IMR-90 (cell line): ENCODE measurements around the gene AKR1D1.

Experiments
- CTCF ChIP-seq: conservative IDR thresholded peaks from 2 replicates; pipeline ENCODE4 v1.5.1; 2012; ENCODE audit warnings: mild to moderate bottlenecking, low read depth, low read length, improper control_type of control experiment
- MAFK ChIP-seq: IDR thresholded peaks from 2 replicates; pipeline ENCODE4 v1.6.1; 2012; ENCODE audit warnings: low read depth, low read length, improper control_type of control experiment
- MAZ ChIP-seq: IDR thresholded peaks from 2 replicates; pipeline ENCODE4 v1.6.1; 2012; ENCODE audit warnings: low read depth, mild to moderate bottlenecking, low read length, improper control_type of control experiment, moderate library complexity, borderline replicate concordance
- POLR2A ChIP-seq: IDR thresholded peaks from 2 replicates; pipeline ENCODE4 v1.6.1; 2012; ENCODE audit warnings: mild to moderate bottlenecking, low read depth, low read length
- RFX5 ChIP-seq: IDR thresholded peaks from 2 replicates; pipeline ENCODE4 v1.8.0; 2012; ENCODE audit warnings: low read depth, mild to moderate bottlenecking, low read length, moderate library complexity
- SMC3 ChIP-seq: fragments of 150-350 bp; IDR thresholded peaks from 2 replicates; pipeline ENCODE4 v1.6.1; 2016; ENCODE audit warnings: low read depth, mild to moderate bottlenecking, antibody characterized with exemption, low read length, moderate library complexity

DNA sequence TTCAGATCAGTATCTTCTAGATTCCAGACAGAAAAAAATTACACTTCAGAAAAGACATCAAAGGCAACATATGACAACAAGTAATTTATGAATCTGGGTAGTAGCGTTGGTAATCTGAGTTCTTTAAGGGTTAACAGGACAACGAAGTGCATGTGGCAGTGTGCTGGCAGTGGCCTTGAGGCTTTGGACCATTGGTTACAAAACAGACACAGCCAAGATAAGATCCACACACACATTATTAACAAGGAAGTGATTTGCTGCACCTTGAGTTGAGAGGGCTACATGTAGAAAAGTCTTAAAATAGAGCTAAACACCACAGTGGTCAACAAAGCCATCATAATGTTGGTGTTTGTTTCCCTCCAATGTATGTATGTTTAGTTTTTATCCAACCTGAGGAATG, 40.6 kb downstream of the AKR1D1 start:
- no peak for TF ChIP-seq RFX5
- TF ChIP-seq POLR2A, result no peak
- TF ChIP-seq CTCF, result no peak
- TF ChIP-seq MAFK, result no peak
- no peak for TF ChIP-seq MAZ
- no peak for TF ChIP-seq SMC3
